A375 (cell line): ENCODE measurements around the gene POLL. TPM values are rescaled to one million over a fixed set of nuclear protein-coding genes. Genes with fewer than 3 reads are reported as not detected.

Experiments
- small RNA-seq: library from RNA; depleted of rRNA; stranded (forward); fragments of <200 nt; gene quantifications from one replicate; pipeline ENCODE3, GENCODE V24; 2014
- total RNA-seq: library from RNA; depleted of rRNA; stranded (reverse); fragments of >200 nt; shearing (Covaris generic); gene quantifications from 2 replicates; pipeline ENCODE4 v1.2.3, GENCODE V29; 2014; rRNA removed

The POLL gene
- total RNA-seq = 22.9 and 27.6 TPM in 2 replicates

DNA sequence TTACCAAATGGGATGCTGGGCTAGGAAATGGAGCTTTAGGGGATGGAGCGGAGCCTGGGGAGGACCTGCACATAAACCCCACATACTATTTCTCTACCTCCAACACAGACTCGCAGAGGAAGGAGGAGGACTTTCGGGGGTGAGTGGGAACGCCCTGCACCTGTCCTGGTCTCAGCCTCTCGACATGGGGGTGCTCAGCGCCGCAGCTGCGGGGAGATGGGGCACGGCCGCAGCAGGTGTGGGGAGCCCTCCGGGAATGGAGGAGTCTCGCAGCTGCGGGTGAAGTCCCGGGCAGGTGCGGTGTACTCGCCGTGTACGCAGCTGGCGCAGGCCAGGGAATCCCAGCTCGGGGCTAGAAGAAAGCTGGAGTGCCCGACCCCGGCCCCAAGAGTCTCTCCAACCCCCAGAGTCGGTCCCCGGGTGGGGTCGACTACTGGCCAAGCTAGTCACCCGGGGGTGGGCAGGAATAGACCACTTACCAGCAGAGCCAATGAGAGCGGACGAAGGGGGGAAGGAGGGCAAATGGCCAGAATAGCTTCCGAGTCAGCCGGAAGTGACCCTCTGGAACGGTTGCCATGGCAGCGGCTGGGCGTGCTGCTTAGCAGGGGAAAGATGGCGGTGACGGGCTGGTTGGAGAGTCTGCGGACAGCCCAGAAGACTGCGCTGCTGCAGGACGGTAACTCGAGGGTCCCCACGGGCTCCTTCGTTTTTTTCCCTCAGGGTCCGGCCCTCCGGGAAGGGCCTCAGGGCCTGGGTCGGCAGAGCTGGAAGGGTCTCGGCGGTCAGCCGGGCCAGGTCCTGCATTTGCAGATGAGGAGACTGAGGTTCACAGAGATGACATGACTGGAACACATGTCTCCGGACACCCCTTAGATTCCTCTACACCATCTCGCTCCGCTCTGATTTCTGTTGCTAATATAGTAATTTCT lies at the start of gene POLL, which contains the start of gene DPCD:
Gene POLL (minus strand): TSS at position 533 of the 929 bp plus-strand sequence. CDS start 897 bp downstream, outside the sequence.
Gene DPCD (plus strand): TSS at position 597 of the 929 bp plus-strand sequence. CDS start 16 bp downstream, at position 613.

Small RNA genes lying within 50 kb of the gene (small RNA-seq; reads per million reads assigned to genes)
- gene MIR3158-1 (not detected), gene RNU6-1165P (not detected)

Other genes with a start within 250 kb of the POLL start
- 9.1 and 9.9 TPM in 2 replicates for gene BTRC, start 234.1 kb downstream of the POLL start, total RNA-seq
- gene DPCD, start 64 bp upstream of the POLL start, total RNA-seq = 64.1 and 80.9 TPM in 2 replicates
- 23.7 and 25.6 TPM in 2 replicates for gene FBXW4, start 106.9 kb upstream of the POLL start, total RNA-seq
- 0.40 TPM in 1 of 2 replicates, not detected in the other for gene FGF8, start 187.9 kb upstream of the POLL start, total RNA-seq
- gene NPM3, start 195.2 kb upstream of the POLL start, total RNA-seq = 115 and 118 TPM in 2 replicates
- 77.4 and 86.6 TPM in 2 replicates for gene OGA, start 230.2 kb upstream of the POLL start, total RNA-seq